Astrocyte (in vitro differentiated cells and primary cell): Measurements from ENCODE around the gene MYLIP.

Source experiments
- EZH2 ChIP-seq: IDR thresholded peaks from 2 replicates; pipeline ENCODE4 v1.6.1; 2012; ENCODE audit warnings: mild to moderate bottlenecking, low read length, inconsistent platforms; ENCODE audit not compliant: insufficient read depth
- TF ChIP-seq, protein P1 (sequence below): IDR thresholded peaks from 2 replicates; pipeline ENCODE4 v1.5.1; 2011; ENCODE audit warnings: low read depth, mild to moderate bottlenecking, inconsistent platforms, low read length, moderate library complexity; ENCODE audit not compliant: insufficient read depth

DNA sequence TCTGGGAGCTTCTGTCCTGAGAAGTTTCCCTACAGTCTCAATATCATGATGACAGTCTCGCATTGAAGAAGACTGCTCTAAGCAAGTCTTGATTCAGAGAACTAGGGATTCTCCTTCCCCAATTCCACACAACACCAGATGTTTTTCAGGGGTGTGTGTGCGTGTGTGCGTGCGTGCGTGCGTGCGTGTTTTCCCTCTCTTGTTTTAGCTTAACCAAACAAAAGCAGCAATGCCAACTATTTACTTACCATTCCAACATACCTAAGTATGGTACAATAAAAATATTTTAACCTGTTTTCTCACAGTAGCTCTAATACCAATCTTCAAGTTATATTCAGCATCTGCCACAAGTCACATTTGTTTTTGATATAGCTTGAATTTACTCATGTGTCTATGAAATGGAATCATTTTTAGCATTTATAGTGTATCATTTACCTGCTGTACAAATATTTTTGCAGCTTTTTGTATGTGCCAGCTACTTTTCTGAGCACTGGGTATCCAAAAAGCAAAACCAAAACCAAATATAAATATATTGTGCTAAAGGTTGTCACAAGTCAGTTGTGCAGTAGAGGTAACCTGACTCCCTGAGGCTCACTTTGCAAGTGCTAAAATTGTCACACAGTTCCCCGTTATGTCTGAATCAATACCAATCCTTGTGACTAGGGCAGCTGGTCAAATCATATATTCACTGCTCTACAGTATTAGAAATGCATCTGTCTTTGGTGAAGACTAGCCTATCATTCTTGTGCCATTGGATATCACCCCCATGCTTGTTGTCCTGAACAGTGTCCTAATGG, 21.7 kb upstream of the MYLIP start:
- TF ChIP-seq, protein P1, sequence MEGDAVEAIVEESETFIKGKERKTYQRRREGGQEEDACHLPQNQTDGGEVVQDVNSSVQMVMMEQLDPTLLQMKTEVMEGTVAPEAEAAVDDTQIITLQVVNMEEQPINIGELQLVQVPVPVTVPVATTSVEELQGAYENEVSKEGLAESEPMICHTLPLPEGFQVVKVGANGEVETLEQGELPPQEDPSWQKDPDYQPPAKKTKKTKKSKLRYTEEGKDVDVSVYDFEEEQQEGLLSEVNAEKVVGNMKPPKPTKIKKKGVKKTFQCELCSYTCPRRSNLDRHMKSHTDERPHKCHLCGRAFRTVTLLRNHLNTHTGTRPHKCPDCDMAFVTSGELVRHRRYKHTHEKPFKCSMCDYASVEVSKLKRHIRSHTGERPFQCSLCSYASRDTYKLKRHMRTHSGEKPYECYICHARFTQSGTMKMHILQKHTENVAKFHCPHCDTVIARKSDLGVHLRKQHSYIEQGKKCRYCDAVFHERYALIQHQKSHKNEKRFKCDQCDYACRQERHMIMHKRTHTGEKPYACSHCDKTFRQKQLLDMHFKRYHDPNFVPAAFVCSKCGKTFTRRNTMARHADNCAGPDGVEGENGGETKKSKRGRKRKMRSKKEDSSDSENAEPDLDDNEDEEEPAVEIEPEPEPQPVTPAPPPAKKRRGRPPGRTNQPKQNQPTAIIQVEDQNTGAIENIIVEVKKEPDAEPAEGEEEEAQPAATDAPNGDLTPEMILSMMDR = no peak
- TF ChIP-seq EZH2 = no peak
